ENCODE results near the gene KCTD20. TPM values are rescaled to one million over a fixed set of nuclear protein-coding genes. Genes with fewer than 3 reads are reported as not detected.
A peak's percentile ranks its signal among the peaks of the same experiment; 100 is the strongest.

The KCTD20 gene
- total and polyA plus RNA-seq, 9 of the 15 experiments (the other 6 are each of a cell fraction or from before 2014, with no cell fraction given) = 28.9 to 160 (median 70.6) TPM

DNA sequence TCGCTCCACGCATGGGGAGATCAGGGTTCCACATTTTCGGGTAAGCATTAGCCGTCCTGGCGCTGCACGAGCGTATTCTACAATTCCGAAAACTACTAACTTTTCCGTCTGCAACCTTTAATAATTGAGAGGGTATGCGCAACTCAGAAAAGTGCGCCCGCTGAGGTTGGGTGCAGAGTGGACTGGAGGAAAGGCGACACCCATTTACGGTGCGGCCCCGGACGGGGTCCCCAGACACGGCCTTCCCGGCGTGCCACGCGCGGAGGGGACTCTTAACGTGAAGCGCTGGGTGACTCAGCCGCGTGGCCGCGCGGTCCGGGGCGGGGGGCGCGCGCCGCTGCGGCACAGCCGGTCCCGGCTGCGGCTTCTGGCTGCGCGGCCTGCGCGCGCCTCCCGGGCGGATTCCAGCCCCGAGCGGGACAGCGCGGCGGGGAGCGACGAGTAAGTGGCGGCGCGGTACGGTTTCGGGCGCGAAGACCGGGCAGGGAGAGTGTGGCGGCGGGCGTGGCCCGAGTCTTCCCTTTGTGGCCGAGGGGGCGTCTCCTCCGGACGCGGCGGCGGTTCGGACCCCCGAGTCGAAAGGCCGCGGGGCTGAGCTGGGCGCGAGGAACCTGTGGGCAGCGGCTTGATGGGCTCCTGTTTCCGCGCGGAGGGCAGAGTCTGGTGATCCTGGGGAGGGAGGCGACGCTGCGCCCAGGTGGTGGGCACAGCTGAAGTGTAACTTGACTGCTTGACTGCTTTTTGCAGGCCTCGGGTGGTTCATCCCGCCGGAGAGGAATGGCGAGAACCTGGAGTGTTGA, at the start of gene KCTD20, which contains the start of gene PXT1 (continued):
- TF ChIP-seq ESRRB (CRISPR knock-in tag; IDR thresholded peaks at IDR 0.05; ENCODE audit: borderline replicate concordance) = no peak
- TF ChIP-seq, protein P1, sequence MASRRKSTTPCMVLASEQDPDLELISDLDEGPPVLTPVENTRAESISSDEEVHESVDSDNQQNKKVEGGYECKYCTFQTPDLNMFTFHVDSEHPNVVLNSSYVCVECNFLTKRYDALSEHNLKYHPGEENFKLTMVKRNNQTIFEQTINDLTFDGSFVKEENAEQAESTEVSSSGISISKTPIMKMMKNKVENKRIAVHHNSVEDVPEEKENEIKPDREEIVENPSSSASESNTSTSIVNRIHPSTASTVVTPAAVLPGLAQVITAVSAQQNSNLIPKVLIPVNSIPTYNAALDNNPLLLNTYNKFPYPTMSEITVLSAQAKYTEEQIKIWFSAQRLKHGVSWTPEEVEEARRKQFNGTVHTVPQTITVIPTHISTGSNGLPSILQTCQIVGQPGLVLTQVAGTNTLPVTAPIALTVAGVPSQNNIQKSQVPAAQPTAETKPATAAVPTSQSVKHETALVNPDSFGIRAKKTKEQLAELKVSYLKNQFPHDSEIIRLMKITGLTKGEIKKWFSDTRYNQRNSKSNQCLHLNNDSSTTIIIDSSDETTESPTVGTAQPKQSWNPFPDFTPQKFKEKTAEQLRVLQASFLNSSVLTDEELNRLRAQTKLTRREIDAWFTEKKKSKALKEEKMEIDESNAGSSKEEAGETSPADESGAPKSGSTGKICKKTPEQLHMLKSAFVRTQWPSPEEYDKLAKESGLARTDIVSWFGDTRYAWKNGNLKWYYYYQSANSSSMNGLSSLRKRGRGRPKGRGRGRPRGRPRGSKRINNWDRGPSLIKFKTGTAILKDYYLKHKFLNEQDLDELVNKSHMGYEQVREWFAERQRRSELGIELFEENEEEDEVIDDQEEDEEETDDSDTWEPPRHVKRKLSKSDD (conservative IDR thresholded peaks at IDR 0.05; ENCODE audit: low read length) = peak; percentile 85; the same call in 1 of the 2 replicates
- TF ChIP-seq, protein P2, sequence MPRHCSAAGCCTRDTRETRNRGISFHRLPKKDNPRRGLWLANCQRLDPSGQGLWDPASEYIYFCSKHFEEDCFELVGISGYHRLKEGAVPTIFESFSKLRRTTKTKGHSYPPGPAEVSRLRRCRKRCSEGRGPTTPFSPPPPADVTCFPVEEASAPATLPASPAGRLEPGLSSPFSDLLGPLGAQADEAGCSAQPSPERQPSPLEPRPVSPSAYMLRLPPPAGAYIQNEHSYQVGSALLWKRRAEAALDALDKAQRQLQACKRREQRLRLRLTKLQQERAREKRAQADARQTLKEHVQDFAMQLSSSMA (CRISPR knock-in tag; IDR thresholded peaks at IDR 0.05) = no peak; the same call in 1 of the 2 replicates
- TF ChIP-seq MAFG (tag; conservative IDR thresholded peaks at IDR 0.05) = no peak
- peak; percentile 47 for TF ChIP-seq ASH1L (IDR thresholded peaks at IDR 0.05; ENCODE audit: borderline replicate concordance, low read depth, partially characterized antibody)
- TF ChIP-seq TCFL5 (CRISPR knock-in tag; conservative IDR thresholded peaks at IDR 0.05) = no peak
- no peak for TF ChIP-seq SMAD3 (CRISPR knock-in tag; conservative IDR thresholded peaks at IDR 0.05)
- TF ChIP-seq KDM4B (IDR thresholded peaks at IDR 0.05; ENCODE audit: borderline replicate concordance in 2 of 2, low read depth in 1 of 2) = no peak; a peak in 1 of 4 replicates
- TF ChIP-seq, protein P3, sequence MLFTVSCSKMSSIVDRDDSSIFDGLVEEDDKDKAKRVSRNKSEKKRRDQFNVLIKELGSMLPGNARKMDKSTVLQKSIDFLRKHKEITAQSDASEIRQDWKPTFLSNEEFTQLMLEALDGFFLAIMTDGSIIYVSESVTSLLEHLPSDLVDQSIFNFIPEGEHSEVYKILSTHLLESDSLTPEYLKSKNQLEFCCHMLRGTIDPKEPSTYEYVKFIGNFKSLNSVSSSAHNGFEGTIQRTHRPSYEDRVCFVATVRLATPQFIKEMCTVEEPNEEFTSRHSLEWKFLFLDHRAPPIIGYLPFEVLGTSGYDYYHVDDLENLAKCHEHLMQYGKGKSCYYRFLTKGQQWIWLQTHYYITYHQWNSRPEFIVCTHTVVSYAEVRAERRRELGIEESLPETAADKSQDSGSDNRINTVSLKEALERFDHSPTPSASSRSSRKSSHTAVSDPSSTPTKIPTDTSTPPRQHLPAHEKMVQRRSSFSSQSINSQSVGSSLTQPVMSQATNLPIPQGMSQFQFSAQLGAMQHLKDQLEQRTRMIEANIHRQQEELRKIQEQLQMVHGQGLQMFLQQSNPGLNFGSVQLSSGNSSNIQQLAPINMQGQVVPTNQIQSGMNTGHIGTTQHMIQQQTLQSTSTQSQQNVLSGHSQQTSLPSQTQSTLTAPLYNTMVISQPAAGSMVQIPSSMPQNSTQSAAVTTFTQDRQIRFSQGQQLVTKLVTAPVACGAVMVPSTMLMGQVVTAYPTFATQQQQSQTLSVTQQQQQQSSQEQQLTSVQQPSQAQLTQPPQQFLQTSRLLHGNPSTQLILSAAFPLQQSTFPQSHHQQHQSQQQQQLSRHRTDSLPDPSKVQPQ (CRISPR knock-in tag; IDR thresholded peaks at IDR 0.05; ENCODE audit: borderline replicate concordance) = no peak
- TF ChIP-seq, protein P4, sequence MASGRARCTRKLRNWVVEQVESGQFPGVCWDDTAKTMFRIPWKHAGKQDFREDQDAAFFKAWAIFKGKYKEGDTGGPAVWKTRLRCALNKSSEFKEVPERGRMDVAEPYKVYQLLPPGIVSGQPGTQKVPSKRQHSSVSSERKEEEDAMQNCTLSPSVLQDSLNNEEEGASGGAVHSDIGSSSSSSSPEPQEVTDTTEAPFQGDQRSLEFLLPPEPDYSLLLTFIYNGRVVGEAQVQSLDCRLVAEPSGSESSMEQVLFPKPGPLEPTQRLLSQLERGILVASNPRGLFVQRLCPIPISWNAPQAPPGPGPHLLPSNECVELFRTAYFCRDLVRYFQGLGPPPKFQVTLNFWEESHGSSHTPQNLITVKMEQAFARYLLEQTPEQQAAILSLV (tag; IDR thresholded peaks at IDR 0.05) = no peak
- TF ChIP-seq, protein P5, sequence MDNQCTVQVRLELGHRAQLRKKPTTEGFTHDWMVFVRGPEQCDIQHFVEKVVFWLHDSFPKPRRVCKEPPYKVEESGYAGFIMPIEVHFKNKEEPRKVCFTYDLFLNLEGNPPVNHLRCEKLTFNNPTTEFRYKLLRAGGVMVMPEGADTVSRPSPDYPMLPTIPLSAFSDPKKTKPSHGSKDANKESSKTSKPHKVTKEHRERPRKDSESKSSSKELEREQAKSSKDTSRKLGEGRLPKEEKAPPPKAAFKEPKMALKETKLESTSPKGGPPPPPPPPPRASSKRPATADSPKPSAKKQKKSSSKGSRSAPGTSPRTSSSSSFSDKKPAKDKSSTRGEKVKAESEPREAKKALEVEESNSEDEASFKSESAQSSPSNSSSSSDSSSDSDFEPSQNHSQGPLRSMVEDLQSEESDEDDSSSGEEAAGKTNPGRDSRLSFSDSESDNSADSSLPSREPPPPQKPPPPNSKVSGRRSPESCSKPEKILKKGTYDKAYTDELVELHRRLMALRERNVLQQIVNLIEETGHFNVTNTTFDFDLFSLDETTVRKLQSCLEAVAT (IDR thresholded peaks at IDR 0.05) = peak in 1 of 2 experiments; percentile 74; a peak in 3 of 4 replicates
- TF ChIP-seq TRIM28 (IDR thresholded peaks at IDR 0.05) = peak; percentile 53; the same call in 1 of the 2 replicates
- TF ChIP-seq ZNF551 (CRISPR knock-in tag; IDR thresholded peaks at IDR 0.05) = no peak
- TF ChIP-seq KDM5B (IDR thresholded peaks at IDR 0.05; ENCODE audit: insufficient replicate concordance, low read depth, low read length) = peak; percentile 96
- no peak for TF ChIP-seq BMI1 (IDR thresholded peaks at IDR 0.05; ENCODE audit: low read length)
- no peak for TF ChIP-seq ZNF41 (CRISPR knock-in tag; conservative IDR thresholded peaks at IDR 0.05)
- TF ChIP-seq ZNF785 (CRISPR knock-in tag; IDR thresholded peaks at IDR 0.05) = no peak
- no peak for TF ChIP-seq KAT2B (IDR thresholded peaks at IDR 0.05; ENCODE audit: low read depth, low read length)
- no peak for TF ChIP-seq CHCHD3 (CRISPR knock-in tag; IDR thresholded peaks at IDR 0.05)
